H1 (cell line): ENCODE data around the gene SOS1. TPM values are rescaled to one million over a fixed set of nuclear protein-coding genes. Genes with fewer than 3 reads are reported as not detected.

Source experiments
- CTCF ChIA-PET: fragments of 300-600 bp; sonication (Branson Sonifier 250); formaldehyde crosslinking; loops from one replicate; lab custom pipeline; 2021; ENCODE audit not compliant: partially characterized antibody; lab: Charles Lee
- POLR2A ChIA-PET: fragments of 300-600 bp; sonication (Branson Sonifier 250); formaldehyde crosslinking; loops from one replicate; lab custom pipeline; 2021; ENCODE audit warnings: inconsistent platforms; ENCODE audit not compliant: partially characterized antibody; lab: Charles Lee
- DNase-seq, 2 experiments: peaks; one replicate each; pipeline versions ENCODE4 v3.0.0 to v3.0.0-alpha.2; 2010 to 2022; ENCODE audit warnings: low spot score in 2 of 2, low read depth in 1 of 2, mixed read lengths in 1 of 2
- FAIRE-seq: peaks from 2 replicates; lab custom pipeline; 2011; peaks lifted over from hg19 to GRCh38; lab: Jason Lieb, UNC
- H2AFZ ChIP-seq: 2 replicates; pipeline ENCODE4 v1.8.1; 2012; ENCODE audit warnings: low read length, inconsistent platforms
- H2AK5ac ChIP-seq: 2 replicates; pipeline ENCODE4 v1.6.1; 2013; ENCODE audit warnings: low read depth, low read length
- H2BK120ac ChIP-seq: replicated peaks from 2 replicates; pipeline ENCODE3; 2013; ENCODE audit warnings: low read depth, low read length, inconsistent platforms
- H2BK12ac ChIP-seq: 2 replicates; pipeline ENCODE4 v1.6.1; 2013; ENCODE audit warnings: low read depth, low read length
- H2BK15ac ChIP-seq: 2 replicates; pipeline ENCODE4 v1.6.1; 2013; ENCODE audit warnings: low read length
- H2BK20ac ChIP-seq: 2 replicates; pipeline ENCODE4 v1.6.1; 2013; ENCODE audit warnings: low read length
- H2BK5ac ChIP-seq: 2 replicates; pipeline ENCODE4 v1.6.1; 2013; ENCODE audit warnings: low read depth, low read length
- H3K14ac ChIP-seq: 2 replicates; pipeline ENCODE4 v1.6.1; 2013; ENCODE audit warnings: inconsistent platforms; ENCODE audit not compliant: insufficient read length
- H3K18ac ChIP-seq: 2 replicates; pipeline ENCODE4 v1.6.1; 2013; ENCODE audit warnings: low read length; ENCODE audit errors: extremely low read depth
- H3K23ac ChIP-seq: 2 replicates; pipeline ENCODE4 v1.6.1; 2013; ENCODE audit warnings: inconsistent platforms; ENCODE audit not compliant: insufficient read length
- H3K23me2 ChIP-seq: 2 replicates; pipeline ENCODE4 v1.6.1; 2013; ENCODE audit warnings: low read depth, low read length
- H3K27ac ChIP-seq: 2 replicates; pipeline ENCODE4 v1.6.1; 2011; ENCODE audit warnings: low read depth, low read length, inconsistent platforms
- H3K27me3 ChIP-seq, 4 experiments: replicated peaks in 1 of 4; 1 replicate in 1 of 4; 2 replicates in 3 of 4; pipeline versions ENCODE4 v1.6.1 to v1.8.1; 2011 to 2013; ENCODE audit warnings: low read length in 3 of 4, mild to moderate bottlenecking in 3 of 4, inconsistent platforms in 2 of 4, mixed read lengths in 2 of 4, moderate library complexity in 1 of 4; ENCODE audit not compliant: control insufficient read depth in 3 of 4, insufficient read depth in 3 of 4; ENCODE audit errors: extremely low read depth in 1 of 4
- H3K36me3 ChIP-seq, 4 experiments: 2 replicates each; pipeline versions ENCODE4 v1.6.1 to v1.8.1; 2011 to 2013; ENCODE audit warnings: mild to moderate bottlenecking in 4 of 4, low read length in 3 of 4, moderate library complexity in 2 of 4, control low read depth in 1 of 4, inconsistent platforms in 1 of 4; ENCODE audit not compliant: insufficient read depth in 4 of 4, control insufficient read depth in 2 of 4
- H3K4ac ChIP-seq: replicated peaks from 2 replicates; pipeline ENCODE3; 2013; ENCODE audit warnings: low read length, low read depth, mixed read lengths, inconsistent platforms; ENCODE audit not compliant: insufficient read length
- H3K4me1 ChIP-seq, 4 experiments: replicated peaks in 1 of 4; 1 replicate in 1 of 4; 2 replicates in 3 of 4; pipeline versions ENCODE4 v1.6.1 to v1.8.1; 2011 to 2013; ENCODE audit warnings: low read length in 3 of 4, inconsistent platforms in 2 of 4, mixed read lengths in 1 of 4; ENCODE audit not compliant: insufficient read depth in 4 of 4, control insufficient read depth in 3 of 4
- H3K4me2 ChIP-seq, 2 experiments: 2 replicates each; pipeline versions ENCODE4 v1.6.1 to v1.8.1; 2011 to 2013; ENCODE audit warnings: low read depth in 2 of 2, low read length in 2 of 2, control low read depth in 1 of 2, inconsistent platforms in 1 of 2, mild to moderate bottlenecking in 1 of 2; ENCODE audit not compliant: insufficient read depth in 1 of 2
- H3K4me3 ChIP-seq, 4 experiments: fragments of 200-600, 300-600 bp in 1 of 4; sonication (generic), shearing (Covaris generic), sonication (Bioruptor Twin) in 1 of 4; 2 replicates each; pipeline versions ENCODE4 v1.5.1 to v1.8.1; 2011 to 2016; ENCODE audit warnings: low read length in 4 of 4, low read depth in 3 of 4, control low read depth in 2 of 4, inconsistent platforms in 2 of 4, mild to moderate bottlenecking in 2 of 4, mixed read lengths in 1 of 4, moderate library complexity in 1 of 4; ENCODE audit not compliant: insufficient read depth in 2 of 4; ENCODE audit errors: extremely low read depth in 1 of 4
- H3K56ac ChIP-seq: replicated peaks from 2 replicates; pipeline ENCODE3; 2013; ENCODE audit warnings: low read depth, mild to moderate bottlenecking, mixed read lengths, low read length, inconsistent platforms; ENCODE audit not compliant: insufficient read length
- H3K79me1 ChIP-seq: 2 replicates; pipeline ENCODE4 v1.6.1; 2013; ENCODE audit warnings: low read depth, low read length, control low read depth
- H3K79me2 ChIP-seq, 2 experiments: 2 replicates each; pipeline versions ENCODE4 v1.6.1 to v1.8.1; 2012 to 2013; ENCODE audit warnings: low read length in 2 of 2, mild to moderate bottlenecking in 2 of 2, inconsistent platforms in 1 of 2; ENCODE audit not compliant: insufficient read depth in 2 of 2, control insufficient read depth in 1 of 2
- H3K9ac ChIP-seq, 4 experiments: replicated peaks in 1 of 4; 1 replicate in 1 of 4; 2 replicates in 3 of 4; pipeline versions ENCODE4 v1.6.1 to v1.8.1; 2011 to 2013; ENCODE audit warnings: low read depth in 3 of 4, low read length in 3 of 4, control low read depth in 2 of 4, mild to moderate bottlenecking in 2 of 4, moderate library complexity in 2 of 4, inconsistent platforms in 1 of 4; ENCODE audit errors: extremely low read depth in 1 of 4
- H3K9me3 ChIP-seq, 2 experiments: 2 replicates each; pipeline versions ENCODE4 v1.6.1 to v1.8.1; 2012 to 2013; ENCODE audit warnings: mild to moderate bottlenecking in 2 of 2, moderate library complexity in 2 of 2, control low read depth in 1 of 2, inconsistent platforms in 1 of 2, low read depth in 1 of 2, low read length in 1 of 2, mixed read lengths in 1 of 2; ENCODE audit not compliant: insufficient read depth in 2 of 2
- H4K20me1 ChIP-seq, 2 experiments: replicated peaks in 1 of 2; 2 replicates each; pipeline versions ENCODE3 to v1.8.1; 2011 to 2013; ENCODE audit warnings: inconsistent platforms in 2 of 2, low read length in 2 of 2, mild to moderate bottlenecking in 1 of 2; ENCODE audit not compliant: insufficient read depth in 2 of 2, control insufficient read depth in 1 of 2
- H4K5ac ChIP-seq: 2 replicates; pipeline ENCODE4 v1.6.1; 2013; ENCODE audit warnings: low read length, low read depth, mixed read lengths, inconsistent platforms; ENCODE audit not compliant: insufficient read length
- H4K8ac ChIP-seq: 2 replicates; pipeline ENCODE4 v1.8.0; 2013; ENCODE audit warnings: mild to moderate bottlenecking, moderate library complexity, low read length, inconsistent platforms; ENCODE audit not compliant: insufficient read depth; ENCODE audit errors: extremely low read depth
- H4K91ac ChIP-seq: replicated peaks from 2 replicates; pipeline ENCODE3; 2013; ENCODE audit warnings: low read length, mixed read lengths, inconsistent platforms; ENCODE audit not compliant: insufficient read length
- ASH2L ChIP-seq: fragments of 200-600, 300-600 bp; sonication (generic); IDR thresholded peaks from one replicate; pipeline ENCODE4 v1.7.1; 2017; ENCODE audit warnings: low read length
- BACH1 ChIP-seq: IDR thresholded peaks from 2 replicates; pipeline ENCODE4 v1.6.1; 2012; ENCODE audit warnings: low read length, improper control_type of control experiment
- BCL11A ChIP-seq, 2 experiments: IDR thresholded peaks; one replicate each; pipeline ENCODE4 v1.6.1; 2011; ENCODE audit warnings: low read depth in 2 of 2, low read length in 2 of 2, mild to moderate bottlenecking in 2 of 2
- CBX8 ChIP-seq: fragments of 300-800, 300-1000 bp; sonication (generic); IDR thresholded peaks from 2 replicates; pipeline ENCODE4 v1.7.1; 2016; ENCODE audit warnings: low read depth, low read length, borderline replicate concordance
- CHD1 ChIP-seq: IDR thresholded peaks from 2 replicates; pipeline ENCODE4 v1.6.1; 2012; ENCODE audit warnings: low read depth, low read length, improper control_type of control experiment
- CREB1 ChIP-seq: IDR thresholded peaks from 2 replicates; pipeline ENCODE4 v1.6.1; 2012; ENCODE audit warnings: inconsistent platforms
- CTCF ChIP-seq, 3 experiments: IDR thresholded peaks; 1 replicate in 2 of 3; 2 replicates in 1 of 3; pipeline versions ENCODE4 v1.5.1 to v1.6.1; 2011; ENCODE audit warnings: low read length in 3 of 3, mild to moderate bottlenecking in 3 of 3, inconsistent platforms in 2 of 3, low read depth in 1 of 3, moderate library complexity in 1 of 3; ENCODE audit not compliant: insufficient read depth in 1 of 3; ENCODE audit errors: control extremely low read depth in 1 of 3
- EZH2 ChIP-seq: fragments of 200-600 bp; sonication (generic); IDR thresholded peaks from 2 replicates; pipeline ENCODE4 v1.7.1; 2012; ENCODE audit warnings: low read depth, mild to moderate bottlenecking, moderate library complexity, low read length, inconsistent platforms; ENCODE audit not compliant: severe bottlenecking
- SIRT6 ChIP-seq: IDR thresholded peaks from one replicate; pipeline ENCODE4 v1.7.1; 2012; ENCODE audit warnings: low read length, inconsistent platforms
- SIX5 ChIP-seq: IDR thresholded peaks from 2 replicates; pipeline ENCODE4 v1.6.1; 2011; ENCODE audit warnings: mild to moderate bottlenecking, low read depth, low read length
- SUZ12 ChIP-seq: fragments of 200-600 bp; sonication (generic); IDR thresholded peaks from 2 replicates; pipeline ENCODE4 v1.6.1; 2012; ENCODE audit warnings: mild to moderate bottlenecking, inconsistent platforms, low read length, moderate library complexity, mixed read lengths
- WGBS, 2 experiments: shearing (Covaris generic) in 1 of 2; methylation state at CpG; one replicate each; pipeline versions ENCODE4 v1.1.6 to v1.1.7; 2013 to 2015; ENCODE audit warnings: low lambda C conversion rate in 2 of 2, mixed read lengths in 2 of 2, inconsistent platforms in 1 of 2, low coverage in 1 of 2, missing lambda C conversion rate in 1 of 2; ENCODE audit not compliant: insufficient replicate concordance in 2 of 2, insufficient coverage in 1 of 2, insufficient read length in 1 of 2; ENCODE audit errors: extremely low coverage in 1 of 2, missing lambda C conversion rate in 1 of 2; 5-methylcytosine and 5-hydroxymethylcytosine counted together
- polyA plus RNA-seq, 7 experiments: library from polyadenylated mRNA; depleted of rRNA in 3 of 7; stranded (reverse) in 5 of 7; unstranded in 2 of 7; fragments of >200 nt in 5 of 7; fragments of 200-250 nt in 2 of 7; gene quantifications; 1 replicate in 5 of 7; 2 replicates in 1 of 7; 4 replicates in 1 of 7; pipeline versions ENCODE4 v1.2.1 to v1.2.3, GENCODE V29; 2011 to 2013; ENCODE audit warnings: missing spikeins in 2 of 7, mixed read lengths in 2 of 7
- total RNA-seq: library from RNA; stranded (reverse); fragmentation: NEBNext Ultra II Directional; extraction: Animal tissue kit (Norgen Biotek cat#: 25700); gene quantifications from 2 replicates; pipeline ENCODE4 v1.2.1, GENCODE V29; 2021
- TF ChIP-seq, protein P1 (sequence below): IDR thresholded peaks from 2 replicates; pipeline ENCODE4 v1.6.1; 2012; ENCODE audit warnings: inconsistent platforms

Gene SOS1
- total and polyA plus RNA-seq, 2 of the 8 experiments (the other 6 are each of a cell fraction or from before 2014, with no cell fraction given), result 25.7 to 27.0 TPM

- POLR2A ChIA-PET, result interaction anchor here (1.1 kb wide), 1 partner anchor 20 kb away, joined by 3 read pairs; no protein-coding TSS in a partner anchor
- no peaks in the 10 kb centered on the region for H4K20me1 ChIP-seq
- no peak for FAIRE-seq
These were observed 81.8 kb downstream of the SOS1 start for GRCh38 chr2:39039072-39039471.

More at GRCh38 chr2:39039072-39039471, 81.8 kb downstream of the SOS1 start:
- no peak overlapping the region for H2BK20ac ChIP-seq
- H3K14ac ChIP-seq, result no peak overlapping the region
- 90% methylated on average over 2 of the region's 2 CpGs; no CpG with 5 or more reads in 1 of the 2 experiments for WGBS, 2 experiments
- no peaks in the 10 kb centered on the region for H3K27me3 ChIP-seq
- DNase-seq, result no peak
- no peaks in the 10 kb centered on the region; a peak in 1 of 8 replicates for H3K36me3 ChIP-seq
- no peak overlapping the region for H2BK12ac ChIP-seq
- TF ChIP-seq CREB1 (no peak), CTCF (IDR thresholded peaks at IDR 0.05; ENCODE audit: control extremely low read depth in 1 of 3, insufficient read depth in 1 of 3, low read depth in 1 of 3, low read length in 3 of 3) (no peak), SIRT6 (no peak), CBX8 (no peak), CHD1 (no peak), ASH2L (no peak), SIX5 (no peak), BCL11A (IDR thresholded peaks at IDR 0.05; ENCODE audit: low read depth in 2 of 2, low read length in 2 of 2) (no peak), EZH2 (no peak), BACH1 (no peak), SUZ12 (no peak)
- TF ChIP-seq, protein P1, sequence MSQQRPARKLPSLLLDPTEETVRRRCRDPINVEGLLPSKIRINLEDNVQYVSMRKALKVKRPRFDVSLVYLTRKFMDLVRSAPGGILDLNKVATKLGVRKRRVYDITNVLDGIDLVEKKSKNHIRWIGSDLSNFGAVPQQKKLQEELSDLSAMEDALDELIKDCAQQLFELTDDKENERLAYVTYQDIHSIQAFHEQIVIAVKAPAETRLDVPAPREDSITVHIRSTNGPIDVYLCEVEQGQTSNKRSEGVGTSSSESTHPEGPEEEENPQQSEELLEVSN, result no peak
- no peaks in the 10 kb centered on the region for H3K79me1 ChIP-seq
- H4K91ac ChIP-seq, result no peak overlapping the region
- no peak overlapping the region for H3K27ac ChIP-seq
- no peaks in the 10 kb centered on the region for H3K23me2 ChIP-seq
- H3K23ac ChIP-seq, result no peak overlapping the region
- H2AFZ ChIP-seq, result no peak overlapping the region
- no peaks in the 10 kb centered on the region for H3K79me2 ChIP-seq
- H3K9ac ChIP-seq, result no peak overlapping the region
- no peak overlapping the region for H3K4ac ChIP-seq
- CTCF ChIA-PET, result interaction anchor here (1.0 kb wide), 1 partner anchor 9 kb away, joined by 4 read pairs; no protein-coding TSS in a partner anchor
- no peaks in the 10 kb centered on the region for H3K4me1 ChIP-seq
- no peak overlapping the region for H3K18ac ChIP-seq
- no peak overlapping the region for H3K4me2 ChIP-seq
- no peaks in the 10 kb centered on the region for H3K9me3 ChIP-seq
- H3K4me3 ChIP-seq, result no peak overlapping the region
- no peak overlapping the region for H2BK15ac ChIP-seq
- no peak overlapping the region for H2BK120ac ChIP-seq
- no peak overlapping the region for H3K56ac ChIP-seq
- no peak overlapping the region for H4K8ac ChIP-seq
- no peak overlapping the region for H4K5ac ChIP-seq
- H2AK5ac ChIP-seq, result no peak overlapping the region
- no peak overlapping the region for H2BK5ac ChIP-seq
